ENCODE results near the gene ZBED1. TPM values are rescaled to one million over a fixed set of nuclear protein-coding genes. Genes with fewer than 3 reads are reported as not detected.

Gene ZBED1
- total and polyA plus RNA-seq, 7 donors = 18.6 to 67.9 (median 37.6) TPM

DNA sequence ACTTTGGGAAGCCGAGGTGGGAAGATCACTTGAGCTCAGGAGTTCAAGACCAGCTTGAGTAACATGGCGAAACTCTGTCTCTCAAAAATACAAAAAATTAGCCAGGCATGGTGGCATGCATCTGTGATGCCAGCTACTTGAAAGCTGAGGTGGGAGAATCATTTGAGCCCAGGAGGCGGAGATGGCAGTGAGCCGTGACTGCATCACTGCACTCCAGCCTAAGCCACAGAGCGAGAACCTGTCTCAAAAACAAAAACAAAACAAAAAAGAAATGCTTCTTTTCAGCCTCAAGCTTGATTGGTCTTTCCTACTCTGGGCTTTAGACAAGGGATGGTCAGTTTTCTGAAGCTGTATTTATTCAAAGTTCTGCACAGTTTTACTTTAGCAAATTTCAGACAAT is 15.8 kb upstream of the ZBED1 start:
- DNase-seq = no peak

DNA sequence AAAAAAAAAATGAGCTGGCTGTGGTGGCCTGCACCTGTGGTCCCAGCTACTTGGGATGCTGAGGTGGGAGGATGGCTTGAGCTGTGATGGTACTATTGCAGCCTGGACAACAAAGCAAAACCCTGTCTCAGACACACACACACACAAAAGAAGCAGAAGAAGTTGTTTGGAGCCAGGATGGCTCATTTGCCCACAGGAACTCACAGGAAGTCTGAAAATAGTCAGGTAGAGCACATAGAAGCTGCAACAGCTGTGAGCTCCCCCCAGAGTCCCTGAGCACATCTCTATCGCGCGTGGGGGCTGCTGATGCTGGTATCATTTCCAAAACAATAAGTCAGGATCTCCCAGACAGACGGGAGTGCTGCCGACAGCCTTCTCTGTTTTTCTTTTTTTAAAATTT is 13.4 kb upstream of the ZBED1 start:
- TF ChIP-seq, protein P1, sequence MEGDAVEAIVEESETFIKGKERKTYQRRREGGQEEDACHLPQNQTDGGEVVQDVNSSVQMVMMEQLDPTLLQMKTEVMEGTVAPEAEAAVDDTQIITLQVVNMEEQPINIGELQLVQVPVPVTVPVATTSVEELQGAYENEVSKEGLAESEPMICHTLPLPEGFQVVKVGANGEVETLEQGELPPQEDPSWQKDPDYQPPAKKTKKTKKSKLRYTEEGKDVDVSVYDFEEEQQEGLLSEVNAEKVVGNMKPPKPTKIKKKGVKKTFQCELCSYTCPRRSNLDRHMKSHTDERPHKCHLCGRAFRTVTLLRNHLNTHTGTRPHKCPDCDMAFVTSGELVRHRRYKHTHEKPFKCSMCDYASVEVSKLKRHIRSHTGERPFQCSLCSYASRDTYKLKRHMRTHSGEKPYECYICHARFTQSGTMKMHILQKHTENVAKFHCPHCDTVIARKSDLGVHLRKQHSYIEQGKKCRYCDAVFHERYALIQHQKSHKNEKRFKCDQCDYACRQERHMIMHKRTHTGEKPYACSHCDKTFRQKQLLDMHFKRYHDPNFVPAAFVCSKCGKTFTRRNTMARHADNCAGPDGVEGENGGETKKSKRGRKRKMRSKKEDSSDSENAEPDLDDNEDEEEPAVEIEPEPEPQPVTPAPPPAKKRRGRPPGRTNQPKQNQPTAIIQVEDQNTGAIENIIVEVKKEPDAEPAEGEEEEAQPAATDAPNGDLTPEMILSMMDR (IDR thresholded peaks at IDR 0.05) = no peak
- WGBS, 3 donors = 33 to 37% (median 36%) methylated on average over 5 of the region's 5 CpGs
- Histone ChIP-seq H3K4me1 (no peaks in the 10 kb centered on the region), H3K27ac (no peak overlapping the region), H3K9me3 (no peaks in the 10 kb centered on the region), H3K36me3 (ENCODE audit: insufficient read depth in 1 of 2, low read depth in 1 of 2) (no peaks in the 10 kb centered on the region), H3K27me3 (ENCODE audit: insufficient read depth in 3 of 3, low read length in 2 of 3) (no peaks in the 10 kb centered on the region), H3K4me3 (no peak overlapping the region)
- DNase-seq = no peak
- intact Hi-C loops (cut with DNase I) = no loop called here
- no peak for ATAC-seq

More for the DNA sequence above, 15.8 kb upstream of the ZBED1 start:
- H3K4me1 ChIP-seq = no peaks in the 10 kb centered on the region
- H3K4me3 ChIP-seq = no peak overlapping the region
- intact Hi-C loops (cut with DNase I) = no loop called here
- H3K27me3 ChIP-seq (ENCODE audit: insufficient read depth in 3 of 3, low read length in 2 of 3) = no peaks in the 10 kb centered on the region
- 54 to 66% (median 64%) methylated on average over 5 of the region's 5 CpGs for WGBS, 3 donors
- no peak for ATAC-seq
- no peaks in the 10 kb centered on the region for H3K36me3 ChIP-seq (ENCODE audit: insufficient read depth in 1 of 2, low read depth in 1 of 2)
- TF ChIP-seq, protein P1 (IDR thresholded peaks at IDR 0.05) = no peak
- H3K9me3 ChIP-seq = no peaks in the 10 kb centered on the region
- H3K27ac ChIP-seq = no peak overlapping the region

DNA sequence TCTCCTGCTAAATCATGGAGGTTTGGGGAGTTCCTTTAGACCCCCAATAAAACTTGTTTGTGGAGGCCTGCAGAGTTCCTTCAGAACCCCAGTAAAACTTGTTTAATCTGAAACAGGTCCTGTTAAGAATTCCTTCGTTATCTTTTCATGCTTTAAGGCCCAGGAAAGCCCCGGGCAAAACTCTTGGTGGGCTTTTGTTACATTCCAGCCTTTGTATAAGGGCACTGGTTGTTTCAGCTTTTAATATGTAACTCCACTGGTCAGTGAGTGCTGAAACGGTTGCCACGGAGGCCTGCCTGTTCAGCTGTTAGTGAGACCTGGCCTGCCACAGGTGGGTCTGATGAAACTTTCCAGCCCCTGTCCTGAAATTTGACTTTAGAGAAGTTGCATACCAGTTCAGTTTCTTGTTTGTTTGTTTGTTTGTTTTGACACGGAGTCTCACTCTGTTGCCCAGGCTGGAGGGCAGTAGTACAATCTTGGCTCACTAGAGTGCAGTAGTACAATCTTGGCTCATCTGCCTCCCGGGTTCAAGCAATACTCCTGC is 12.4 kb upstream of the ZBED1 start:
- H3K4me3 ChIP-seq = no peak overlapping the region
- TF ChIP-seq, protein P1 (IDR thresholded peaks at IDR 0.05) = no peak
- ATAC-seq (no peak), DNase-seq (no peak)
- peaks cover 0 to 4% (median 0%) of the 10 kb centered on the region in 3 donors for H3K27me3 ChIP-seq (ENCODE audit: insufficient read depth in 3 of 3, low read length in 2 of 3)
- intact Hi-C loops (cut with DNase I) = no loop called here
- 69 to 70% (median 70%) methylated on average over 6 of the region's 6 CpGs for WGBS, 3 donors
- no peaks in the 10 kb centered on the region for H3K4me1 ChIP-seq
- H3K27ac ChIP-seq = no peak overlapping the region
- H3K36me3 ChIP-seq (ENCODE audit: insufficient read depth in 1 of 2, low read depth in 1 of 2) = no peaks in the 10 kb centered on the region
- no peaks in the 10 kb centered on the region for H3K9me3 ChIP-seq

DNA sequence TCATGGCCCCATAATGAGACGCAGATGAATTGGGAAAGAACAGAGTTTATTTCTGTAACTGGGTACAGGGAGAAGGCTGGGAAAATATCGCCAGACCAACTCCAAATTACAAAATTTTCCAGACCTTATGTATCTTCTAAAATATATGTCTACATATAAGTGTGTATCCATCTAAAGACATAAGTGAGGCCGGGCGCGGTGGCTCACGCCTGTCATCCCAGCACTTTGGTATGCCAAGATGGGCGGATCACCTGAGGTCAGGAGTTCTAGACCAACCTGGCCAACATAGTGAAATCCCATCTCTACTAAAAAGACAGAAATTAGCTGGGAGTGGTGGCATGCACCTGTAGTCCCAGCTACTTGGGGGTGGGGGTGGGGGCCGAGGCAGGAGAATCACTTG is 11.7 kb upstream of the ZBED1 start:
- Histone ChIP-seq H3K4me3 (no peak overlapping the region), H3K4me1 (no peaks in the 10 kb centered on the region), H3K27me3 (ENCODE audit: insufficient read depth in 3 of 3, low read length in 2 of 3) (peaks cover 0 to 7% (median 0%) of the 10 kb centered on the region in 3 donors), H3K9me3 (no peaks in the 10 kb centered on the region), H3K27ac (no peak overlapping the region), H3K36me3 (ENCODE audit: insufficient read depth in 1 of 2, low read depth in 1 of 2) (no peaks in the 10 kb centered on the region)
- WGBS, 3 donors = 93 to 96% (median 95%) methylated on average over 8 of the region's 8 CpGs
- no peak for ATAC-seq
- no peak for DNase-seq
- TF ChIP-seq, protein P1 (IDR thresholded peaks at IDR 0.05) = no peak
- intact Hi-C loops (cut with DNase I) = no loop called here

DNA sequence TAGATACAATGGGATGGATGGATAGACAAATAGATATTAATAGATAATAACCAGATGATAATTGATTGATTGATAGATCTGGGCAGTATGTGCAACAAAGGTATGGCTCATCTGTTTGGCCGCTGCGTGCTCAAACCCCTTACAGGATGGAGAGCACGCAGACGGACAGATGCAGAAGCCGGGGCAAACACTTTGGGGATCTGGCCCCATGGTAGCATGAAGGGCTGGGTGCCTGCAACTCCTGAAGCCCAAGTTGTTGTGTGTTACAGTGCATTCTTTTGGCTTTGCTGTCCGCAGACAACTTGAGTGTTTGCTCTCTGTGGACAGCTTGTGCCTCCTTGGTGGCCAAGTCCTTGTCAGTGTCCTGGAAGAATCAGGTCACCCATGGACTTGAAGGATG is 10.6 kb upstream of the ZBED1 start:
- TF ChIP-seq, protein P1 (IDR thresholded peaks at IDR 0.05) = no peak
- no peaks in the 10 kb centered on the region for H3K4me1 ChIP-seq
- H3K4me3 ChIP-seq = no peak overlapping the region
- 94 to 95% (median 94%) methylated on average over 6 of the region's 6 CpGs for WGBS, 3 donors
- no peaks in the 10 kb centered on the region for H3K9me3 ChIP-seq
- peaks cover 0 to 7% (median 0%) of the 10 kb centered on the region in 3 donors for H3K27me3 ChIP-seq (ENCODE audit: insufficient read depth in 3 of 3, low read length in 2 of 3)
- no peak overlapping the region for H3K27ac ChIP-seq
- ATAC-seq = no peak
- no peak for DNase-seq
- H3K36me3 ChIP-seq (ENCODE audit: insufficient read depth in 1 of 2, low read depth in 1 of 2) = no peaks in the 10 kb centered on the region
- intact Hi-C loops (cut with DNase I) = no loop called here

All from psoas muscle (tissue), 8 donors.